ENCODE results near the gene SPOP.

GRCh38 chr17:49610883-49611584 is 66.9 kb downstream of the SPOP start:
- no peak for TF ChIP-seq CTCF (IDR thresholded peaks at IDR 0.05)
- TF ChIP-seq POLR2AphosphoS5 (IDR thresholded peaks at IDR 0.05; ENCODE audit: low read depth, low read length) = no peak
- no peak for TF ChIP-seq SIN3A (IDR thresholded peaks at IDR 0.05; ENCODE audit: borderline replicate concordance, insufficient read depth, low read depth, low read length)
- no peak for TF ChIP-seq TCF7L2 (IDR thresholded peaks at IDR 0.05; ENCODE audit: low read depth, low read length)
